Right lung (tissue), 5 donors: ENCODE results near the gene RABGAP1L. TPM values are rescaled to one million over a fixed set of nuclear protein-coding genes. Genes with fewer than 3 reads are reported as not detected.
"Not testable (repeated sequence)": the region's sequence is repeated elsewhere in the genome, so short reads cannot be mapped to it uniquely, and the experiment has no call there.

Source experiments
- DNase-seq, 2 donors: peaks; one replicate each; pipeline ENCODE4 v3.0.0-alpha.2; 2013
- polyA plus RNA-seq, 5 donors: library from polyadenylated mRNA; unstranded; fragments of 120-200 nt; gene quantifications; one replicate each; pipeline versions ENCODE4 v1.2.1 to v1.2.3, GENCODE V29; 2013; ENCODE audit warnings: inconsistent platforms in 1 of 5, low replicate concordance in 1 of 5; ENCODE audit not compliant: insufficient read length in 5 of 5, insufficient read depth in 1 of 5

RABGAP1L gene
- polyA plus RNA-seq, 5 donors = 27.7 to 49.6 (median 45.4) TPM

- no peak for DNase-seq
Observed at GRCh38 chr1:174428739-174429138, 269.4 kb downstream of the RABGAP1L start.

- DNase-seq = no peak
Observed at GRCh38 chr1:174433451-174433850, 274.1 kb downstream of the RABGAP1L start.

GRCh38 chr1:174445351-174445750 lies 286.0 kb downstream of the RABGAP1L start:
- no peak for DNase-seq

- DNase-seq = no peak
Observed at GRCh38 chr1:174445817-174446216, 286.5 kb downstream of the RABGAP1L start.

GRCh38 chr1:174447866-174448530 lies 288.7 kb downstream of the RABGAP1L start, which contains the start of gene GPR52:
Gene GPR52 (plus strand): TSS chr1:174447964. CDS start chr1:174448112, 148 bp downstream.
- DNase-seq = no peak

- no peak for DNase-seq
Observed at GRCh38 chr1:174448531-174448883, 289.2 kb downstream of the RABGAP1L start.

- DNase-seq = peak; percentile 5
Observed at GRCh38 chr1:174448974-174449373, 289.7 kb downstream of the RABGAP1L start.

GRCh38 chr1:174451408-174451807 lies 292.1 kb downstream of the RABGAP1L start:
- DNase-seq = no peak

GRCh38 chr1:174465855-174466254 lies 306.5 kb downstream of the RABGAP1L start:
- no peak for DNase-seq

GRCh38 chr1:174466607-174467006 lies 307.3 kb downstream of the RABGAP1L start:
- DNase-seq = no peak

- no peak for DNase-seq
Observed at GRCh38 chr1:174469052-174469451, 309.7 kb downstream of the RABGAP1L start.

- DNase-seq = no peak
Observed at GRCh38 chr1:174469687-174470086, 310.4 kb downstream of the RABGAP1L start.

GRCh38 chr1:174479281-174479680 lies 320.0 kb downstream of the RABGAP1L start:
- no peak for DNase-seq

GRCh38 chr1:174480324-174480723 lies 321.0 kb downstream of the RABGAP1L start:
- no peak for DNase-seq

- no peak for DNase-seq
Observed at GRCh38 chr1:174491606-174492005, 332.3 kb downstream of the RABGAP1L start.

GRCh38 chr1:174497478-174497877 lies 338.2 kb downstream of the RABGAP1L start:
- DNase-seq = no peak

- not testable (repeated sequence) for DNase-seq
Observed at GRCh38 chr1:174516755-174517154, 357.4 kb downstream of the RABGAP1L start.

GRCh38 chr1:174519844-174520243 lies 360.5 kb downstream of the RABGAP1L start:
- DNase-seq = no peak

- DNase-seq = no peak
Observed at GRCh38 chr1:174531751-174532150, 372.4 kb downstream of the RABGAP1L start.

GRCh38 chr1:174534789-174535188 lies 375.5 kb downstream of the RABGAP1L start:
- no peak for DNase-seq

GRCh38 chr1:174535207-174535606 lies 375.9 kb downstream of the RABGAP1L start:
- no peak for DNase-seq

- not testable (repeated sequence) for DNase-seq
Observed at GRCh38 chr1:174543421-174543820, 384.1 kb downstream of the RABGAP1L start.

GRCh38 chr1:174550296-174550695 lies 391.0 kb downstream of the RABGAP1L start:
- no peak for DNase-seq

GRCh38 chr1:174556392-174556791 lies 397.1 kb downstream of the RABGAP1L start:
- DNase-seq = no peak
